SK-N-SH (cell line): Measurements from ENCODE around the gene TXNDC9.

ENCODE experiments used
- CTCF ChIP-seq: fragments of 200-600 bp; sonication (generic); IDR thresholded peaks from 2 replicates; pipeline ENCODE4 v1.6.1; 2017; ENCODE audit warnings: antibody characterized with exemption, mild to moderate bottlenecking, moderate library complexity
- JUND ChIP-seq: IDR thresholded peaks from 2 replicates; pipeline ENCODE4 v1.4.0; 2012
- SIN3A ChIP-seq: IDR thresholded peaks from 2 replicates; pipeline ENCODE4 v1.6.1; 2012; ENCODE audit warnings: low read depth, mild to moderate bottlenecking, low read length, moderate library complexity, borderline replicate concordance
- TAF1 ChIP-seq: IDR thresholded peaks from 2 replicates; pipeline ENCODE4 v1.6.1; 2012; ENCODE audit warnings: low read depth, mild to moderate bottlenecking, low read length, moderate library complexity, borderline replicate concordance

- TF ChIP-seq CTCF (no peak), TAF1 (no peak), JUND (no peak), SIN3A (no peak)
These were observed 12.0 kb upstream of the TXNDC9 start for GRCh38 chr2:99348173-99348572.
